Liver (tissue), 9 donors: Measurements from ENCODE around the gene EFR3B. TPM values are rescaled to one million over a fixed set of nuclear protein-coding genes. Genes with fewer than 3 reads are reported as not detected.

Source experiments
- DNase-seq: peaks from one replicate; pipeline ENCODE4 v3.0.0-alpha.2; 2017; ENCODE audit warnings: low spot score
- H3K27ac ChIP-seq, 2 donors: one replicate each; pipeline ENCODE4 v1.7.0; 2013; ENCODE audit warnings: inconsistent platforms in 2 of 2, low read length in 2 of 2, control low read depth in 1 of 2, low read depth in 1 of 2, mild to moderate bottlenecking in 1 of 2
- H3K27me3 ChIP-seq, 4 donors: one replicate each; pipeline versions ENCODE4 v1.6.1 to v1.7.0; 2013; ENCODE audit warnings: low read length in 3 of 4, inconsistent platforms in 1 of 4, mild to moderate bottlenecking in 1 of 4, moderate library complexity in 1 of 4; ENCODE audit not compliant: control insufficient read depth in 4 of 4, insufficient read depth in 4 of 4
- H3K36me3 ChIP-seq, 4 donors: one replicate each; pipeline versions ENCODE4 v1.6.1 to v1.7.0; 2013; ENCODE audit warnings: low read length in 3 of 4, mild to moderate bottlenecking in 3 of 4, low read depth in 1 of 4, moderate library complexity in 1 of 4; ENCODE audit not compliant: control insufficient read depth in 4 of 4, insufficient read depth in 3 of 4
- H3K4me1 ChIP-seq, 4 donors: one replicate each; pipeline versions ENCODE4 v1.6.1 to v1.7.0; 2013; ENCODE audit warnings: low read length in 3 of 4, mild to moderate bottlenecking in 3 of 4, moderate library complexity in 1 of 4; ENCODE audit not compliant: control insufficient read depth in 4 of 4, insufficient read depth in 4 of 4
- H3K4me3 ChIP-seq, 3 donors: one replicate each; pipeline versions ENCODE4 v1.6.1 to v1.7.0; 2013; ENCODE audit warnings: low read length in 3 of 3, control low read depth in 1 of 3, low read depth in 1 of 3, mild to moderate bottlenecking in 1 of 3
- H3K9ac ChIP-seq, 2 donors: one replicate each; pipeline ENCODE4 v1.7.0; 2013; ENCODE audit warnings: low read length in 2 of 2, mild to moderate bottlenecking in 2 of 2, moderate library complexity in 2 of 2, control low read depth in 1 of 2, low read depth in 1 of 2
- H3K9me3 ChIP-seq, 4 donors: one replicate each; pipeline versions ENCODE4 v1.6.1 to v1.7.0; 2013; ENCODE audit warnings: low read length in 3 of 4; ENCODE audit not compliant: control insufficient read depth in 4 of 4
- ATF3 ChIP-seq: IDR thresholded peaks from 2 replicates; pipeline ENCODE4 v1.6.1; 2016; ENCODE audit warnings: antibody characterized with exemption
- CTCF ChIP-seq: fragments of 150-350 bp; IDR thresholded peaks from 2 replicates; pipeline ENCODE4 v1.5.1; 2017; ENCODE audit warnings: improper control_type of control experiment, low read depth, low read length; ENCODE audit not compliant: missing input control
- EGR1 ChIP-seq, 2 donors: IDR thresholded peaks; 2 replicates each; pipeline ENCODE4 v1.6.1; 2016 to 2018; ENCODE audit warnings: antibody characterized with exemption in 2 of 2, low read depth in 2 of 2
- FOXA1 ChIP-seq: IDR thresholded peaks from 2 replicates; pipeline ENCODE4 v1.6.1; 2016; ENCODE audit warnings: antibody characterized with exemption
- FOXA2 ChIP-seq: IDR thresholded peaks from 2 replicates; pipeline ENCODE4 v1.6.1; 2016; ENCODE audit warnings: antibody characterized with exemption
- GABPA ChIP-seq, 2 donors: IDR thresholded peaks in 1 of 2; conservative IDR thresholded peaks in 1 of 2; 2 replicates each; pipeline ENCODE4 v1.6.1; 2016; ENCODE audit warnings: antibody characterized with exemption in 2 of 2, mild to moderate bottlenecking in 1 of 2, moderate library complexity in 1 of 2
- HNF4A ChIP-seq, 2 donors: conservative IDR thresholded peaks; 2 replicates each; pipeline ENCODE4 v1.6.1; 2016; ENCODE audit warnings: antibody characterized with exemption in 2 of 2, mild to moderate bottlenecking in 2 of 2
- HNF4G ChIP-seq: IDR thresholded peaks from 2 replicates; pipeline ENCODE4 v1.6.1; 2016; ENCODE audit warnings: antibody characterized with exemption
- JUND ChIP-seq, 2 donors: IDR thresholded peaks; 2 replicates each; pipeline ENCODE4 v1.6.1; 2016; ENCODE audit warnings: antibody characterized with exemption in 2 of 2
- MAX ChIP-seq: IDR thresholded peaks from 2 replicates; pipeline ENCODE4 v1.6.1; 2016; ENCODE audit warnings: antibody characterized with exemption
- NR2F2 ChIP-seq: IDR thresholded peaks from 2 replicates; pipeline ENCODE4 v1.6.1; 2016; ENCODE audit warnings: antibody characterized with exemption
- RAD21 ChIP-seq, 2 donors: IDR thresholded peaks; 2 replicates each; pipeline ENCODE4 v1.6.1; 2016; ENCODE audit warnings: antibody characterized with exemption in 2 of 2, mild to moderate bottlenecking in 2 of 2
- REST ChIP-seq: IDR thresholded peaks from 2 replicates; pipeline ENCODE4 v1.6.1; 2016; ENCODE audit warnings: antibody characterized with exemption, mild to moderate bottlenecking
- RXRA ChIP-seq, 2 donors: IDR thresholded peaks; 2 replicates each; pipeline ENCODE4 v1.6.1; 2017 to 2018; ENCODE audit warnings: antibody characterized with exemption in 2 of 2, mild to moderate bottlenecking in 1 of 2
- SP1 ChIP-seq: IDR thresholded peaks from 2 replicates; pipeline ENCODE4 v1.6.1; 2018; ENCODE audit warnings: antibody characterized with exemption, mild to moderate bottlenecking
- TAF1 ChIP-seq: conservative IDR thresholded peaks from 2 replicates; pipeline ENCODE4 v1.6.1; 2016; ENCODE audit warnings: antibody characterized with exemption, mild to moderate bottlenecking
- YY1 ChIP-seq: IDR thresholded peaks from 2 replicates; pipeline ENCODE4 v1.6.1; 2016; ENCODE audit warnings: antibody characterized with exemption, mild to moderate bottlenecking
- ZBTB33 ChIP-seq: IDR thresholded peaks from 2 replicates; pipeline ENCODE4 v1.6.1; 2016; ENCODE audit warnings: antibody characterized with exemption
- WGBS: extraction: QIAGEN DNeasy Blood & Tissue Kit; methylation state at CpG from one replicate; pipeline ENCODE4 v1.1.7; 2013; 5-methylcytosine and 5-hydroxymethylcytosine counted together
- polyA plus RNA-seq, 2 donors: library from polyadenylated mRNA; stranded (reverse) in 1 of 2; unstranded in 1 of 2; fragments of 200-250 nt in 1 of 2; fragments of >200 nt in 1 of 2; fragmentation: Nextera tagmentation in 1 of 2; extraction: Ambion mirVana in 1 of 2; gene quantifications; one replicate each; pipeline versions ENCODE4 v1.2.1 to v1.2.3, GENCODE V29; 2013 to 2015
- total RNA-seq, 2 donors: library from RNA; depleted of rRNA; stranded (reverse); fragments of >200 nt; gene quantifications; one replicate each; pipeline ENCODE4 v1.2.3, GENCODE V29; 2014
- donor health status: healthy.
- donor health status: healthy.
- donor health status: healthy.
- donor health status: healthy.
- donor health status: healthy.

EFR3B gene
- total and polyA plus RNA-seq, 4 donors = 0.05 to 0.33 (median 0.23) TPM

GRCh38 chr2:25081237-25081790, 39.4 kb downstream of the EFR3B start:
- TF ChIP-seq JUND (IDR thresholded peaks at IDR 0.05) = no peak
- TF ChIP-seq FOXA1 = no peak
- TF ChIP-seq HNF4A (conservative IDR thresholded peaks at IDR 0.05) = no peak
- TF ChIP-seq YY1 = no peak
- TF ChIP-seq RAD21 (IDR thresholded peaks at IDR 0.05) = no peak
- TF ChIP-seq EGR1 (IDR thresholded peaks at IDR 0.05; ENCODE audit: low read depth in 2 of 2) = no peak
- TF ChIP-seq FOXA2 = no peak
- TF ChIP-seq REST = no peak
- TF ChIP-seq SP1 = no peak
- no peak for TF ChIP-seq ATF3
- no peak for TF ChIP-seq TAF1
- TF ChIP-seq HNF4G = no peak
- TF ChIP-seq ZBTB33 = no peak
- no peak for TF ChIP-seq GABPA (IDR thresholded peaks at IDR 0.05 in 1 of 2, conservative IDR thresholded peaks at IDR 0.05 in 1 of 2)
- no peak for TF ChIP-seq MAX
- no peak for TF ChIP-seq CTCF
- TF ChIP-seq NR2F2 = no peak
- TF ChIP-seq RXRA (IDR thresholded peaks at IDR 0.05) = no peak
- Histone ChIP-seq H3K9me3 (no peaks in the 10 kb centered on the region), H3K27me3 (no peaks in the 10 kb centered on the region), H3K4me3 (no peak overlapping the region), H3K27ac (no peak overlapping the region), H3K9ac (no peak overlapping the region), H3K36me3 (no peaks in the 10 kb centered on the region), H3K4me1 (no peaks in the 10 kb centered on the region)
- 94% methylated on average over 9 of the region's 9 CpGs for WGBS
- DNase-seq = no peak
